Measurements from ENCODE around the gene KRTAP16-1.

KRTAP16-1 gene

DNA sequence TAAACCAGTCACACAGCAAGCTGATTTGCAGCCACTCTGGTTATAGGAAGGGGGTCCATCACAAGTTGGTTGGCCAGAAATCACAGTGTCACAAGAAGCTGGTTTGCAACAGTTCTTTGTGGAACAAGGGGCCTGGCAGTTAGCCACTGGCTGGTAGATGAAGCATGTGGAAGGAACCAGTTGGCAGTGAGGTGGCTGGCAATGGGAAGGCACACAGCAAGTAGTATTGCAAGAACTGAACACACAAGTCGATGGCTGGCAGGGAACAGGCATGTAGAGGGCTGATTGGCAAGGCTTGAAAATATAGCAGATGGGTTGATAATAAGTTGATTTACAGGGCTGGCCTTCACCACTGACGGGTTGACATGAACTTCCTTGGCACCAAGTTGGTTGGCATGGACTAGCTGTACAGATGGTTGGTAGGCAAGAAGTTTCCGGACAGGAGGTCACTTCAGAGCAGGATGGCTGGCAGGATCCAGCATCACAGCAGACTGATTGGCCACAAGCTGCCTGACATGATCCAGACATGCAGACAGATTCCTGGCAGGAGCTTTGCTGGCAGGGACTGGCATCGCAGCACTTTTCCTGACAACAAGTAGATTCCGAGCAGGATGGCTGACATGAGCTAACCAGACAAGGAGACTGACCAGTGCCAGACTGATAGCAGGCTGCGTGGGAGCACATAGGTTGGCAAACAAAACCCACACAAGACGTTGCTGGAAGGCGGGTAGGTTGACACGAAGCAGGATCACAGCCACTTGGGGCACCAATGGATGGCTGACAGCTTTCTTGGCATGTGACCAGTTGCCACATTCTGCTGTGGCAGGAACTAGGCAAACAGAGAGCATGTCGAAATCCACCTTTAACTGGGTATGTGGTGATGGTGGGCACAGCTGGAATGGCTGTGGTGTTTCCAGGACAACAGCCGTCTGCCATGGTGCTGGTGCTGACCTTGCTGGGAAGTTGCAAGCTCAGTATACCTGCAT, 6.9 kb downstream of the KRTAP16-1 start, which contains the start of gene KRTAP29-1:
Gene KRTAP29-1 (minus strand): TSS at position 936 of the 986 bp plus-strand sequence. CDS start 0 bp downstream, at position 936.
- no peak for DNase-seq (ENCODE audit: low read depth)
- no peak within 1 kb of the TSS for H3K4me3 ChIP-seq (ENCODE audit: low read depth, low read length)
- TF ChIP-seq, protein P1, sequence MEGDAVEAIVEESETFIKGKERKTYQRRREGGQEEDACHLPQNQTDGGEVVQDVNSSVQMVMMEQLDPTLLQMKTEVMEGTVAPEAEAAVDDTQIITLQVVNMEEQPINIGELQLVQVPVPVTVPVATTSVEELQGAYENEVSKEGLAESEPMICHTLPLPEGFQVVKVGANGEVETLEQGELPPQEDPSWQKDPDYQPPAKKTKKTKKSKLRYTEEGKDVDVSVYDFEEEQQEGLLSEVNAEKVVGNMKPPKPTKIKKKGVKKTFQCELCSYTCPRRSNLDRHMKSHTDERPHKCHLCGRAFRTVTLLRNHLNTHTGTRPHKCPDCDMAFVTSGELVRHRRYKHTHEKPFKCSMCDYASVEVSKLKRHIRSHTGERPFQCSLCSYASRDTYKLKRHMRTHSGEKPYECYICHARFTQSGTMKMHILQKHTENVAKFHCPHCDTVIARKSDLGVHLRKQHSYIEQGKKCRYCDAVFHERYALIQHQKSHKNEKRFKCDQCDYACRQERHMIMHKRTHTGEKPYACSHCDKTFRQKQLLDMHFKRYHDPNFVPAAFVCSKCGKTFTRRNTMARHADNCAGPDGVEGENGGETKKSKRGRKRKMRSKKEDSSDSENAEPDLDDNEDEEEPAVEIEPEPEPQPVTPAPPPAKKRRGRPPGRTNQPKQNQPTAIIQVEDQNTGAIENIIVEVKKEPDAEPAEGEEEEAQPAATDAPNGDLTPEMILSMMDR (IDR thresholded peaks at IDR 0.05; ENCODE audit: insufficient read depth, low read depth, low read length, missing control alignments) = no peak

DNA sequence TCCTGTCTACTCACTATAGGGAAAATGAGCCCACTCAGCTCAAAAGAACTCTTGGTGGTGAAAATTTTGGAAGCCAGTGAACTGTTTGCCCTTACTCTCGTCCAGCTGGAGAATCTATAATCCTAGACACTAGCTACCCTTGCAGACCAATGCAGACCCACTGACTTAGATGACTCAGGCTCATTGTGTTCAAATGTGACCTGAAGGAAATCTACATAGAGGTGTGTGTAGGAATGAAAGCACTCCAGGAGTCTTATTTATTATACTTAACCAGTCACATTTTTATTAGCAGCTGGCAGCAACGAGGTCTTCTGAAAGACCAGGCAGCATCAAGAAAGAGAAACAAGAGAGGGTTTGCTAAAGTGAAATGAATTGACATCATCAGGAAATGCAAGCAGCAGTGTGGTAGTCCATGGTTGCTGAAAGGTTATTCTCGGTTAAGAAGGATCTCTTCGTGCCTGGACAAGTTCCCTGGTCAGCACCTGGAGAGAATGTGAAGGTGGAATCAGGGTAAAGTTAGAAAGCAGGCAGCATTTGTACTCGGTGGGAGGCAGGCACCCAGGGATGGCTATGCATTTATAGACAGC, 7.8 kb downstream of the KRTAP16-1 start:
- DNase-seq (ENCODE audit: low read depth) = no peak
- H3K4me3 ChIP-seq (ENCODE audit: low read depth, low read length) = no peak overlapping the region
- TF ChIP-seq, protein P1 (IDR thresholded peaks at IDR 0.05; ENCODE audit: insufficient read depth, low read depth, low read length, missing control alignments) = no peak

DNA sequence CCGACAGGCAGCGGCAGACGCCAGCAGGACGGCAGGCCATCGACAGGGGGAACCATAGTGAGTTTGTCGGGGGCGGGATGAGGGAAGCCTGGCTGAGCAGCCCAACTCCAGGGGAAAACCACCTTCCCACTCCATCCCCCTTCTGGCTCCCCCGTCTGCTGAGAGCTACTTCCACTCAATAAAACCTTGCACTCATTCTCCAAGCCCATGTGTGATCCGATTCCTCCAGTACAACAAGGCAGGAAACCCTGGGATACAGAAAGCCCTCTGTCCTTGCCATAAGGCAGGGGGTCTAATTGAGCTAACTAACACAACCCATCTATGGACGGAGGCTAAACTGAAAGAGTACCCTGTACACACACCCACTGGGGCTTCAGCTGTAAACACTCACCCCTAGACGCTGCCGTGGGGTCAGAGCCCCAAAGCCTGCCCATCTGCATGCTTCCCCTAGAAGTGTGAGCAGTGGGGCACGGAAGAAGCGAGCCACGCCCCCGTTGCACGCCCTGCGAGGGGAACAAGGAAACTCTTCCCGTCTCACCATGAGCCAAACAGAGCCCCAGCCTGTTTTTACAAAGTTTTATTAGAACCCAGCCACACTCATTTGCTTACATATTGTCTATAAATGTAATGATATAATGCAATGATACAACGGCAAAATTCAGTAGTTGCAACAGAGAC, 10.5 kb downstream of the KRTAP16-1 start:
- TF ChIP-seq, protein P1 (IDR thresholded peaks at IDR 0.05; ENCODE audit: insufficient read depth, low read depth, low read length, missing control alignments) = no peak
- H3K4me3 ChIP-seq (ENCODE audit: low read depth, low read length) = no peak overlapping the region
- no peak for DNase-seq (ENCODE audit: low read depth)

DNA sequence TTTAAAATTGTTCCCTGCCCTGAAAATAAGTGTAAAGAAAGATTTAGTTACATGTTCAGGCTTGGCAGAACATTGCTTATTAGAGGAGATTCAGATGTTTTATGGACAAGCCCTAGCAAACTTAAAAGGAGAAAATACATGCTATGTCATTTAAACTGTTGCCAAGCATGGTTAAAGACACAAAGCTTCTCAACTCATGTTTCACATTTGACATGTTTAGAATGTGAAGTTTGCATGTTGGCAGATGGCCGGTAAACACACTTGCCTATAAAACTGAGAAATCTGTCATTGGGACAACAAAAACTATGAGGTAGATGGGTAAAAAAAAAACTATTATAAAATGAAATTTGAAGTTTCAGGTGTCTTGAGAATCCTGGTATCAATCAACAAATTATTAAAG, 12.3 kb downstream of the KRTAP16-1 start:
- DNase-seq (ENCODE audit: low read depth) = no peak
- no peak overlapping the region for H3K4me3 ChIP-seq (ENCODE audit: low read depth, low read length)
- TF ChIP-seq, protein P1 (IDR thresholded peaks at IDR 0.05; ENCODE audit: insufficient read depth, low read depth, low read length, missing control alignments) = no peak

DNA sequence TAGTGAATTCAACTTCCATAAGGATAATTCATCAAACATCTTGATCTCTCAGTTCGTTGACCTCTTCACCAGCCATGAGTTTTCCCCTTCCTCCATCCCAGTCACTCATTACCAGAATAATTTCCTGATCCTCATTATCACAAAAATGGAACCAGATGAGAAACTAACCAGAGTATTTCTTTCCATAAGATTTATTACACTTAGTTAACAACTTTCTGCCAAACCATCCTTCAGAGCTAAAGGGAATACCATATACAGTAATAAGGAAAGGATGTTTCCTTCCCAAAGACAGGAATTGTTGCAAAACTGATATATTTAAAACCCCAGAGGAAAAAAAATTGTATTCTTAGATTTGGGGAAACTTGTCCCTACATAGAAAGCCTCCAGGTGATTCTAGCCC, 15.1 kb downstream of the KRTAP16-1 start:
- DNase-seq (ENCODE audit: low read depth) = no peak
- TF ChIP-seq, protein P1 (IDR thresholded peaks at IDR 0.05; ENCODE audit: insufficient read depth, low read depth, low read length, missing control alignments) = no peak
- no peak overlapping the region for H3K4me3 ChIP-seq (ENCODE audit: low read depth, low read length)

DNA sequence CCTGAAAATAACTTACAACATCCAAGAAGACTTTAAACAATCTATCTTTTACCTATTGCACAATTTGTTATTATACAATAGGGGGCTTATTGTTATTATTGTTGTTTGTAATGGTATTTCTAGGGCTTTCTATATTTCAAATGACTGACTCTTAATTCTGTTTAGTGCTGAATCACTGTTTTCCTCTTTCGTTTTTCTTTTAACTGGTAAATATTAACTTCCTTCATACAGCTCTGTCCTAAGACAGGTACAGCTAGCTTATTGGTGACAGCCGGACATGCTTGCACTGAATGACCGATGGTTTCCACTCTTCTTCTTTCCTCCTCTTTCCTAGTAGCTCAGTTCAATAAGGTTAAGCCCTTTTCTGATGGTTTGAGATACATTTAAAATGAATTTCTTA, 22.1 kb downstream of the KRTAP16-1 start:
- TF ChIP-seq, protein P1 (IDR thresholded peaks at IDR 0.05; ENCODE audit: insufficient read depth, low read depth, low read length, missing control alignments) = no peak
- DNase-seq (ENCODE audit: low read depth) = no peak
- H3K4me3 ChIP-seq (ENCODE audit: low read depth, low read length) = no peak overlapping the region
